Measurements from ENCODE around the gene RPE. TPM values are rescaled to one million over a fixed set of nuclear protein-coding genes. Genes with fewer than 3 reads are reported as not detected.

The RPE gene
- total and polyA plus RNA-seq, 4 donors, result 12.3 to 50.1 (median 19.2) TPM

DNA sequence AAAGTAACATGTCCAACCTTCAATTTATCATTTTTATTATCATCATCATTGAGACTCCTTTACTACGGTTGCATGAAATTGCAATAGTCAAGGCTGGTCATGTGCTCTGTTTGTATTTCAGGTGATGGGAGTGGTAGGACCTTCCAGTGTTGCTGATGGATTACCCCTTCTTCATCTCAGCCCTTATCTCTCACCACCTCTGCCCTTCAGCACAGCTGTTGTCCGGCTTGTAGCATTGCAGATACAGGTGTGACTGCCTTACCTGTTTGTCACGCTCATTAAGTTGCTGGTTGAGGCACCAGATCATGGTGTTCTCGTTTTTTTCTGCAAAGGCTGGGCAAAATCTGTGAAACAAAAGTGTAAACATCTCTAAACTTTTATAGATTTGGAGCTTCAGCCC lies 31.7 kb upstream of the RPE start:
- no peaks in the 10 kb centered on the region for H3K27me3 ChIP-seq (ENCODE audit: control insufficient read depth in 4 of 4, insufficient read depth in 4 of 4, low read length in 3 of 4)
- peaks cover 0 to 6% (median 2%) of the 10 kb centered on the region in 4 donors for H3K4me1 ChIP-seq (ENCODE audit: control insufficient read depth in 4 of 4, insufficient read depth in 4 of 4, low read length in 3 of 4)
- TF ChIP-seq HNF4A (conservative IDR thresholded peaks at IDR 0.05) (no peak), NR2F2 (IDR thresholded peaks at IDR 0.05) (no peak), GABPA (IDR thresholded peaks at IDR 0.05 in 1 of 2, conservative IDR thresholded peaks at IDR 0.05 in 1 of 2) (no peak), RAD21 (IDR thresholded peaks at IDR 0.05) (no peak)
- TF ChIP-seq, protein P1, sequence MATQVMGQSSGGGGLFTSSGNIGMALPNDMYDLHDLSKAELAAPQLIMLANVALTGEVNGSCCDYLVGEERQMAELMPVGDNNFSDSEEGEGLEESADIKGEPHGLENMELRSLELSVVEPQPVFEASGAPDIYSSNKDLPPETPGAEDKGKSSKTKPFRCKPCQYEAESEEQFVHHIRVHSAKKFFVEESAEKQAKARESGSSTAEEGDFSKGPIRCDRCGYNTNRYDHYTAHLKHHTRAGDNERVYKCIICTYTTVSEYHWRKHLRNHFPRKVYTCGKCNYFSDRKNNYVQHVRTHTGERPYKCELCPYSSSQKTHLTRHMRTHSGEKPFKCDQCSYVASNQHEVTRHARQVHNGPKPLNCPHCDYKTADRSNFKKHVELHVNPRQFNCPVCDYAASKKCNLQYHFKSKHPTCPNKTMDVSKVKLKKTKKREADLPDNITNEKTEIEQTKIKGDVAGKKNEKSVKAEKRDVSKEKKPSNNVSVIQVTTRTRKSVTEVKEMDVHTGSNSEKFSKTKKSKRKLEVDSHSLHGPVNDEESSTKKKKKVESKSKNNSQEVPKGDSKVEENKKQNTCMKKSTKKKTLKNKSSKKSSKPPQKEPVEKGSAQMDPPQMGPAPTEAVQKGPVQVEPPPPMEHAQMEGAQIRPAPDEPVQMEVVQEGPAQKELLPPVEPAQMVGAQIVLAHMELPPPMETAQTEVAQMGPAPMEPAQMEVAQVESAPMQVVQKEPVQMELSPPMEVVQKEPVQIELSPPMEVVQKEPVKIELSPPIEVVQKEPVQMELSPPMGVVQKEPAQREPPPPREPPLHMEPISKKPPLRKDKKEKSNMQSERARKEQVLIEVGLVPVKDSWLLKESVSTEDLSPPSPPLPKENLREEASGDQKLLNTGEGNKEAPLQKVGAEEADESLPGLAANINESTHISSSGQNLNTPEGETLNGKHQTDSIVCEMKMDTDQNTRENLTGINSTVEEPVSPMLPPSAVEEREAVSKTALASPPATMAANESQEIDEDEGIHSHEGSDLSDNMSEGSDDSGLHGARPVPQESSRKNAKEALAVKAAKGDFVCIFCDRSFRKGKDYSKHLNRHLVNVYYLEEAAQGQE (IDR thresholded peaks at IDR 0.05), result no peak
- H3K9ac ChIP-seq (ENCODE audit: low read depth in 1 of 2, low read length in 2 of 2), result no peak overlapping the region
- DNase-seq (ENCODE audit: low spot score), result no peak
- no peak overlapping the region for H3K27ac ChIP-seq (ENCODE audit: low read depth in 1 of 2, low read length in 2 of 2)
- 73% methylated on average over 4 of the region's 4 CpGs for WGBS
- H3K9me3 ChIP-seq (ENCODE audit: control insufficient read depth in 4 of 4, low read length in 3 of 4), result no peaks in the 10 kb centered on the region
- H3K36me3 ChIP-seq (ENCODE audit: control insufficient read depth in 4 of 4, insufficient read depth in 3 of 4, low read depth in 1 of 4, low read length in 3 of 4), result no peaks in the 10 kb centered on the region
- H3K4me3 ChIP-seq (ENCODE audit: low read depth in 1 of 3, low read length in 3 of 3), result no peak overlapping the region

DNA sequence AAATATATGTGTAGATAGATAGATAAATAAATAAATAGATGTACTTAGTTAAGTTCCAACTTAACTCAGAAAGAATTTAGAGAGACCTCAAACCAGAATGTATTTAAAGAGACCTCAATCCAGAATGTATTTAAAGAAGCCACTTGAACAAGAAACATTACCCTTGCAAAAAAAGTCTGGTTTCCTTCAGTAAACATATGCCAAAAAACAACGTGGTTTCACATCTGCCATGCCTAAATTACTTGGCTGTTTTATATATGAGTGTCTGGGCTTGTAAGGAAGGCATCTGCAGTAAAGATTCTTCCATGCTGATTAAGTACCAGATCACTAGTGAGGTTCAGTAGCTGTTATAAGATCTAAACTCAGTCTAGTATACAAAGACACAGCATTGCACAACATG lies 29.1 kb upstream of the RPE start:
- no peaks in the 10 kb centered on the region for H3K36me3 ChIP-seq (ENCODE audit: control insufficient read depth in 4 of 4, insufficient read depth in 3 of 4, low read depth in 1 of 4, low read length in 3 of 4)
- peaks cover 0 to 6% (median 2%) of the 10 kb centered on the region in 4 donors for H3K4me1 ChIP-seq (ENCODE audit: control insufficient read depth in 4 of 4, insufficient read depth in 4 of 4, low read length in 3 of 4)
- H3K9ac ChIP-seq (ENCODE audit: low read depth in 1 of 2, low read length in 2 of 2), result no peak overlapping the region
- TF ChIP-seq FOXA1 (IDR thresholded peaks at IDR 0.05) (no peak), EGR1 (IDR thresholded peaks at IDR 0.05; ENCODE audit: low read depth in 2 of 2) (no peak), FOXA2 (IDR thresholded peaks at IDR 0.05) (no peak), NR2F2 (IDR thresholded peaks at IDR 0.05) (no peak), YY1 (IDR thresholded peaks at IDR 0.05) (no peak), JUND (IDR thresholded peaks at IDR 0.05) (no peak), RAD21 (IDR thresholded peaks at IDR 0.05) (no peak), HNF4A (conservative IDR thresholded peaks at IDR 0.05) (no peak), TAF1 (conservative IDR thresholded peaks at IDR 0.05) (no peak), SP1 (IDR thresholded peaks at IDR 0.05) (no peak)
- TF ChIP-seq, protein P2, sequence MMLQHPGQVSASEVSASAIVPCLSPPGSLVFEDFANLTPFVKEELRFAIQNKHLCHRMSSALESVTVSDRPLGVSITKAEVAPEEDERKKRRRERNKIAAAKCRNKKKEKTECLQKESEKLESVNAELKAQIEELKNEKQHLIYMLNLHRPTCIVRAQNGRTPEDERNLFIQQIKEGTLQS (IDR thresholded peaks at IDR 0.05), result no peak
- TF ChIP-seq, protein P3, sequence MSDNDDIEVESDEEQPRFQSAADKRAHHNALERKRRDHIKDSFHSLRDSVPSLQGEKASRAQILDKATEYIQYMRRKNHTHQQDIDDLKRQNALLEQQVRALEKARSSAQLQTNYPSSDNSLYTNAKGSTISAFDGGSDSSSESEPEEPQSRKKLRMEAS (IDR thresholded peaks at IDR 0.05), result no peak
- TF ChIP-seq, protein P4, sequence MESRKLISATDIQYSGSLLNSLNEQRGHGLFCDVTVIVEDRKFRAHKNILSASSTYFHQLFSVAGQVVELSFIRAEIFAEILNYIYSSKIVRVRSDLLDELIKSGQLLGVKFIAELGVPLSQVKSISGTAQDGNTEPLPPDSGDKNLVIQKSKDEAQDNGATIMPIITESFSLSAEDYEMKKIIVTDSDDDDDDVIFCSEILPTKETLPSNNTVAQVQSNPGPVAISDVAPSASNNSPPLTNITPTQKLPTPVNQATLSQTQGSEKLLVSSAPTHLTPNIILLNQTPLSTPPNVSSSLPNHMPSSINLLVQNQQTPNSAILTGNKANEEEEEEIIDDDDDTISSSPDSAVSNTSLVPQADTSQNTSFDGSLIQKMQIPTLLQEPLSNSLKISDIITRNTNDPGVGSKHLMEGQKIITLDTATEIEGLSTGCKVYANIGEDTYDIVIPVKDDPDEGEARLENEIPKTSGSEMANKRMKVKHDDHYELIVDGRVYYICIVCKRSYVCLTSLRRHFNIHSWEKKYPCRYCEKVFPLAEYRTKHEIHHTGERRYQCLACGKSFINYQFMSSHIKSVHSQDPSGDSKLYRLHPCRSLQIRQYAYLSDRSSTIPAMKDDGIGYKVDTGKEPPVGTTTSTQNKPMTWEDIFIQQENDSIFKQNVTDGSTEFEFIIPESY (IDR thresholded peaks at IDR 0.05), result no peak
- TF ChIP-seq, protein P5, sequence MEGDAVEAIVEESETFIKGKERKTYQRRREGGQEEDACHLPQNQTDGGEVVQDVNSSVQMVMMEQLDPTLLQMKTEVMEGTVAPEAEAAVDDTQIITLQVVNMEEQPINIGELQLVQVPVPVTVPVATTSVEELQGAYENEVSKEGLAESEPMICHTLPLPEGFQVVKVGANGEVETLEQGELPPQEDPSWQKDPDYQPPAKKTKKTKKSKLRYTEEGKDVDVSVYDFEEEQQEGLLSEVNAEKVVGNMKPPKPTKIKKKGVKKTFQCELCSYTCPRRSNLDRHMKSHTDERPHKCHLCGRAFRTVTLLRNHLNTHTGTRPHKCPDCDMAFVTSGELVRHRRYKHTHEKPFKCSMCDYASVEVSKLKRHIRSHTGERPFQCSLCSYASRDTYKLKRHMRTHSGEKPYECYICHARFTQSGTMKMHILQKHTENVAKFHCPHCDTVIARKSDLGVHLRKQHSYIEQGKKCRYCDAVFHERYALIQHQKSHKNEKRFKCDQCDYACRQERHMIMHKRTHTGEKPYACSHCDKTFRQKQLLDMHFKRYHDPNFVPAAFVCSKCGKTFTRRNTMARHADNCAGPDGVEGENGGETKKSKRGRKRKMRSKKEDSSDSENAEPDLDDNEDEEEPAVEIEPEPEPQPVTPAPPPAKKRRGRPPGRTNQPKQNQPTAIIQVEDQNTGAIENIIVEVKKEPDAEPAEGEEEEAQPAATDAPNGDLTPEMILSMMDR (IDR thresholded peaks at IDR 0.05; ENCODE audit: low read depth, low read length, missing input control), result no peak
- H3K27ac ChIP-seq (ENCODE audit: low read depth in 1 of 2, low read length in 2 of 2), result no peak overlapping the region
- no peaks in the 10 kb centered on the region for H3K27me3 ChIP-seq (ENCODE audit: control insufficient read depth in 4 of 4, insufficient read depth in 4 of 4, low read length in 3 of 4)
- H3K9me3 ChIP-seq (ENCODE audit: control insufficient read depth in 4 of 4, low read length in 3 of 4), result no peaks in the 10 kb centered on the region
- WGBS, result 20% methylated on average over 1 of the region's 1 CpG
- DNase-seq (ENCODE audit: low spot score), result no peak
- no peak overlapping the region for H3K4me3 ChIP-seq (ENCODE audit: low read depth in 1 of 3, low read length in 3 of 3)

Data from liver (tissue), 9 donors.